GM12891 (cell line): ENCODE data around the gene OR2A1. TPM values are rescaled to one million over a fixed set of nuclear protein-coding genes. Genes with fewer than 3 reads are reported as not detected.
"Not testable (repeated sequence)": the region's sequence is repeated elsewhere in the genome, so short reads cannot be mapped to it uniquely, and the experiment has no call there.

Experiments used
- DNase-seq: peaks from one replicate; pipeline ENCODE4 v3.0.0; 2011; ENCODE audit warnings: low spot score; ENCODE audit not compliant: insufficient read length
- FAIRE-seq: peaks from 2 replicates; lab custom pipeline; 2011; peaks lifted over from hg19 to GRCh38; lab: Jason Lieb, UNC
- polyA plus RNA-seq: library from polyadenylated mRNA; unstranded; fragments of >200 nt; gene quantifications from one replicate; pipeline ENCODE4 v1.2.1, GENCODE V29; 2012; ENCODE audit warnings: low read depth, missing spikeins, inconsistent platforms; ENCODE audit not compliant: missing spikeins

OR2A1 gene, protein sequence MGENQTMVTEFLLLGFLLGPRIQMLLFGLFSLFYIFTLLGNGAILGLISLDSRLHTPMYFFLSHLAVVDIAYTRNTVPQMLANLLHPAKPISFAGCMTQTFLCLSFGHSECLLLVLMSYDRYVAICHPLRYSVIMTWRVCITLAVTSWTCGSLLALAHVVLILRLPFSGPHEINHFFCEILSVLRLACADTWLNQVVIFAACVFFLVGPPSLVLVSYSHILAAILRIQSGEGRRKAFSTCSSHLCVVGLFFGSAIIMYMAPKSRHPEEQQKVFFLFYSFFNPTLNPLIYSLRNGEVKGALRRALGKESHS
- polyA plus RNA-seq = 0.39 TPM

DNA sequence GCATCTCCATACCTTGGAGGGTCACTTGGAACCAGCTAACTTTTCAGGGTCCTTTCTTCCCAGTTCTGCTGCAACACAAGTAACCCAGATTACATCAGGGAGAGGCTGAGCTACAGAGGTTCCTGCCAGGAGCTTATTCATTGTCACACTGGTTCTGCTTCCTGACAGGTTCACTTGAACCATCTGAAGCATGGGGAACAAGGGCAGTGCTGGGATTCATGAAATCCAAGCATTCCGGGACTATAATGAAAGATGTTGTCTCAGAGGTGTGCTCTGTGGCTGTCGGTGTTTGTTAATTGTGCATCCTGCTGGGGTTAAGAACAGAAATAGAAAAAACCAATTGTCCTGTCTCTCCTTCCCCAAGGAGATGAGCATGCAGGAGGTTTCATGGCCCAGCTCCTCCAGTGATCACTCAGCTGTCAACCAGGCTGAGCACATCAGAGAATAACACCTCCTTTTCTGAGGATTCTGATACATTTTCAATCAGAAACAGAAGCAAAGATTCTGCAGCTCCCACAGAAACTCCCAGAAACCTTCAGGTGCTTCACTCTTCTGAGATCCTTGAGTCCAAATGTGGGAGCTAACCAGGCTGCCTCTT lies at the start of gene OR2A1:
TSS of gene OR2A1 (plus strand) at position 548 of the 598 bp plus-strand sequence. CDS start 5,706 bp downstream, outside the sequence.
- FAIRE-seq = peak; percentile 54
- not testable (repeated sequence) for DNase-seq

DNA sequence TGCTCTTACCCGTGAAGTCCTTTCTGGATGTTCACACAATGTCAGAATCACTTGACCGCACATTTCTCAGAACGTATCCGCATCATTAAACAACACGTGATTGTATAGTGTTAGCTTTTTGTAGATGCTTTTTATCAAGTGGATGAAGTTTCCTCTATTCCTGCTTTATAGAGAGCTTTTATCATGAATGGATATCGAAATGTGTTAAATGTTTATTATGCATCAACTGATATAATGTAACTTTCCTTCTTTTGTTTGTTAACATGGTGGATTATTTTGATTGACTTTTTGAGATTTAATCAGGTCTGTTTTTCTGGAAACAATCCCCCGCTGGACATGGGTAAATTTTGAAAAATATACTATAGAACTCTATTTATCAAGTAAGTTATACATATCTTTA lies 47.5 kb upstream of the OR2A1 start, which contains the start of gene OR2A7:
TSS of gene OR2A7 (minus strand) at position 101 of the 400 bp plus-strand sequence. CDS start 5,164 bp downstream, outside the sequence.
- DNase-seq, FAIRE-seq: not testable (repeated sequence)

DNA sequence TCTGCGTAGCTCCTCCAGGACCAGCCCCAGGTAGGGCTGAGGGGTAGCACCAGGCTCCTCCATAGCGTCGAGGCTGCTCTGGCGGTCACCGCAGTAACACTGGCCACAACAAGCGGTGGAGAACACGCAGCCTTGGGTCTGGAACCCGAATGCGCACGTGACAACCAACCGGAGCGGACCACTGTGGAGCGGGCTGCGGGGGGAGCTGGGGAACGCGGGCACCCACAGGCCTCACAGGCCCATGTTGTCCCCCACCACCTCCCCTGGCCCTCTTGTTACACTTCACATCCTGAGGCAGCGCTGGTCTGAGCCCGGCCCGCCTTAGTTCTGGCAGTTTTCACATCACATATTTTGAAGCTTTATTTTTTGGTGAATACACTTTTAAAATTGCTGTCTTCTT lies 43.0 kb upstream of the OR2A1 start, which contains the start of gene CTAGE8:
TSS of gene CTAGE8 (minus strand) at position 101 of the 400 bp plus-strand sequence. CDS start at position 63, 38 bp downstream.
- not testable (repeated sequence) for FAIRE-seq, DNase-seq

DNA sequence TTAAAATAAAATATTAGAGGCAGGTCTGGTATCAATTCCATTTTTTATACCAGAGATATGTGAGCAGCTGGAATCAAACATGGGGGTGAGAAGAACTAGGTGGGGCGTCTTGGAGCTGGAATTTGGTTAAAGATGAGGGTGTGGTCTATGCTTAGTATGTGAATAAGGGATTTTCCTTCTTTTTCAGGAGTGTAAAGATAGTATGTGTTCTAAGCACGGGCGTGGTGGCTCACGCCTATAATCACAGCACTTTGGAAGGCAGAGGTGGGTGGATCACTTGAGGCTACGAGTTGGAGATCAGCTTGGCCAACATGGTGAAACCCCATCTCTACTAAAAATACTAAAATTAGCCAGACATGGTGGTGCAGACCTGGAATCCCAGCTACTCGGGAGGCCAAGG lies 36.9 kb upstream of the OR2A1 start:
- not testable (repeated sequence) for FAIRE-seq, DNase-seq

DNA sequence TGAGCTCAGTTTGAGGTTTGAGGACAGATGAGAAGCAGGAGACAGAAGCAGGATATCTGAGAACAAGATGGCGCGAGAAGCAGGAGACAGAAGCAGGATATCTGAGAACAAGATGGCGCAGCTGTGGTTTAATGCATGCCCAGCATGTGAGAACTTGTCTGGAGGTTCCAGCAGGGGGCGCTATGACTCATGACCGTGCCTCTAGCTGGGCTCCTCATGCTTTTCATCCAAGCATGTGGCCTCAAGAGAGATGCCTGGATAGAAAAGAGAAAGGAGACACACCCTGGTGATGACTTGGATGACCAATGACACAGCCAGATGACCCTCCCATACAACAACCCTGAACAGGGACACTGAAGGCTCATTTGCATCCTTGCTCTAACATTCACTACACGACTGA lies 32.2 kb upstream of the OR2A1 start:
- not testable (repeated sequence) for DNase-seq
- FAIRE-seq = peak; percentile 92

DNA sequence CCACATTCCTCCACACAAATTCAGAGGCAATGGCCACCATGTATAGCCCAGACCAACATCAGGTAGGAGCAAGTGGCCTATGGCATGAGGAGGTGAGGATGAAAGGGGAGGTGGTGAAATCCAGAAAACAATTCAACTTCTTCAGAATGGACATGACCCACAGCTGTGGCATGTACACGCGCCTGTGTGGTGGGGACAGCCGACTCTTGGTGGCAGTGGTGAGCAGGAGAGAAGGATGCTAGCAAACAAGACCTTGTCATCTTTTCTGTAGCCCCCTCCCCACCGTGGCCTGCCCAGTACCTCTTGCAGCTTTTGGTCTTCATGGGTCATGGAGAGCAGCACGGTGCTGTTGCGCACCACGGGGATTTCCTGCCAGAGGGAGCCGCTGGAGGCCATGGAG lies 30.2 kb upstream of the OR2A1 start:
- FAIRE-seq, DNase-seq: not testable (repeated sequence)

DNA sequence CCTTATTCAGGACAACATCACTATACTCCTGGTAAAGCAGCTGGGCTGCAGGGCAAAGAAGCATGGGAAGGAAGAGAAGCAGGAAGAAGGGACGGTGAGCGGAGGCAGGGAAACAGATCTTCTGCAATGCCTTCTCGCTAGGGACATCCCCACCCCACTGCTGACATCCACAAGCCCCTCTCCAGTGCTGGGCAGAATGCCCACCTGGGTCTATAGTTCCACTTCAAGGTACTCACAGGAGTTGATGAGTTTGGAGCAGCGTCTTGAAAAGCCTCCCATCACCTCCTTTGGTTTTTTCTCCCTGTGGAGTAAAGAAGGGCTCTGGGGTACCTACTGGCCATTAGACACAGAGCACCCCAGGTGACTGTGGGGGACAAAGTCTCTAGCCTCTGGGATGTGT lies 29.7 kb upstream of the OR2A1 start:
- not testable (repeated sequence) for FAIRE-seq, DNase-seq

DNA sequence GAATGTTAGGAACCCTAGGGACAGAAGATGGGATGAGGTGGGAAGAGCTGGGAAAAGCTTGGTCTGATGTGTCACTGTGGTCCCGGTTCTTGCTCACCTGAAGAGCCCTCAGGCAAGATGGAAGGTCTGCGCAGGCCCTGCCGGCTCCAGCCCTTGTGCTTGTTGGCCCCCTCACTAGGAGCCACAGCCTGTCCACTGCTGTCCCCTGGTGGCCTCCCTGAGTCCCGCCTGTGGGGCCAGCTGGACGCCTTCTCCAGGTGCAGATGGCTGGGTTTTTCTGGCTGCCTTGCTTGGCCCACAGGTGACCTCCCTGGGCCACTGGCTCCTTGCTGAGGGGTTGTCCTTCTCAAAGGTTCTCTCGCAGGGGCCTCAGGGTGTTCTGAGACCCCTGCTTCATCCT lies 28.5 kb upstream of the OR2A1 start:
- not testable (repeated sequence) for FAIRE-seq, DNase-seq

DNA sequence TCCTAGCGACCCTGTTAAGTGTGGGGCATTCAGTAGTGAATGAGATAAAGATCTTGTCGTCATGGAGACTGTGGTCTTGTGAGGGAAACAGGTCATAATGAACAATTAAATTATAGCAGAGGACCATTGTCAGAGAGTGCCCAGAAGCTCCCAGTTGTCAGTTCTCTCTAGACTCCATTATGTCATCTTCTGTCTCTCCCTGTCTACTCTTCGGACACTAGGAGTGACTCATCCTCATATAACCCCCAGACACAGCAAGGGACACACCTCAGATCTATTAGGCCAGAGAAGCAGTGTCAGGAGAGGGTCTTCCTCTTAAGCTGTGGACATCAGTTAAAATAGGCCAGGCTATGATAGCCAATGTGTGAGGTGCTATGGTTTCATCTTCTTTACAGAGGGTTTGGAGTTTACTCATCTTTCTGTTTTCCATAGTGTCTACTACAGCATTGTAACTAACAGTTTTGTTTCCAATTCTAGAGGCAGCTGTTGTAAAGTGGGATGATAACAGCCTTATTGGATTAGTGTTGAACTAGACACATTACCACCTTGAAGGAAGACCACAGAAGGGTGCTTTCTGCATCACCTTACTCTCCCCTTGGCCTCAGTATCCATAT lies 24.9 kb upstream of the OR2A1 start:
- not testable (repeated sequence) for DNase-seq, FAIRE-seq

DNA sequence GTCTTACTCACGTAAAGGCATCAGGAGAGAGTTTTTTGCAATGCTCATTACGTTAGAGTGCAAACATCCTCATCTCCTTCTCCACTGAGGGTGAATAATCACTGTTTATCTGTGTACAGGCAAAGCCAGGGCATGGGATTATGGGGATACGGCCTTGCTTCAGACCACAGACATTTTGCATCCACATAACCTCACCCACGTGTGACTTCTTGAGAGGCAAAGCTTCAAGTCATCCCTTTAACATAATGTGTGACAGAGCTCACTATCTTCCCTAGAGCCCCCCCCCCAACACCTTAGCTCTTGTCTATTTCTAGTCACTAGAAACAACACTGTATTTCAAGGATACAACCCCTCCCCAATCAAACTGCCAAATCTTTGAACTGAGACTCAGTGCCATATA lies 20.6 kb upstream of the OR2A1 start:
- FAIRE-seq, DNase-seq: not testable (repeated sequence)

DNA sequence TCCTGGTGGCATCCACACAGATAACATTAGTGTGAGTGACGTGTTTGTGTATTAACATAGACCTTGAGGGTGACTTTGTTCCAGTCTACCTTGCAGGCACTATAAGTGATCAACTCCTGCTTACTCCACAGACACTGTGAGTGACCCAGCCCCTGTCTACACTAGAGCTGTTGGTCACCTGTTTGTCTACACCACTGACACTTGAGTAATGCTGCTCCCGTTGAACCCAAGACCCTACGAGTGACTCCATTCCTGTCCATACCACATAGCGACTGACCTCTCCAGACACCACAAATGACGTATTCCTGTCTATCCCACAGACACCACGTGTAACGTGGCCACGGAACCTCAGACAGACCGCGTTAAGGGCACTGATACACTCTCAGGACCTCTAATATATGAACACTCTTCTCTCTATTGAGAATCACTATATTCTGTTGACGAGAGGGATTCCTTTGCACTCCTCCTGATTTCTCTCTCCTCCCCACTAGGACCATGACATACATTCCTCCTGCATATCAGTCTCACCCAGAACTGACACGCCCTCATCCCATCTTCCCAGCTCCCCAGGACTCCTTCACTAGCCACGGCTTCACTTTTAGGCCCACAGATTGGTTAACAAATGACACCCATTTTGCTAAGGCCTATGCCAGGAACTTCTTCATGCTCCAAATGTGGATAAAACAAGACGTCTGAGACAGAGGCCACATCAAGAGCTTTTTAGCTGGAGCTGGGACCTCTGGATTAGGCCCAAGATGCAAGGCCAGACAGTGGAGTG lies 19.6 kb upstream of the OR2A1 start:
- DNase-seq, FAIRE-seq: not testable (repeated sequence)

DNA sequence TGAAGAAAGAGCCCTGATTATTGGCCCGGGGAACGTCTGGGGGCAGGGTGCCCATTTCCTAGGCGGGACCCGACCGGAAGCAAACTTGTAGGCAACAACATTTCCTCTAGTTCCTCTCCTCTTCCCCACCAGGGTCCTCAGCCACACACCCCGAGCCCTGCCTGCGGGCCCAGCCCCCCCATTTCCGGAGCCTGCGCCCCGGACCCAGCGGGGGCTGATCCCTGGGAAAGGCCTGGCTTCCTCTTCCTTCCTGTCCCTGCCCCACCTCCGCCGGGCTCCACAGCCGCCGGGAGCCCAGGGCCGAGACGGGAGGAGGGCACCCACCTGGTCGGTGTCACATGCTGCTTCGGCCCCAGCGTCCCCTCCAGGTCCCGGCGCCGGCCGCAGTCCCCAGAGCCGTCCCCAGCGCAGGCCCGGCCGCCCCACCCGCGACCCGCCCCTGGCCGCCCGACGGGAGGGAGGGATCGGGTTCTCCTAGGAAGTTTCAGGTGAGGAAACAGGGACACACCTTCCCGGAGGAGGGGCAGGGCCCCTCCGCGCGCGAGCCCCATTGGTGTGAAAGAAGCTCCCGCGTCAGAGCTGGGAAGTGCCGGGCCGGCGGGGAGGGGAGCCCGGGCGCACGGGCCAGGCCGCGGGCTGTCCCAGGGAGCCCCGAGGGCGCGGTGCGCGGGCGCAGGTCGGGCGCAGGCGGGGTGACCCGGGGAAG lies 18.3 kb upstream of the OR2A1 start:
- DNase-seq, FAIRE-seq: not testable (repeated sequence)

DNA sequence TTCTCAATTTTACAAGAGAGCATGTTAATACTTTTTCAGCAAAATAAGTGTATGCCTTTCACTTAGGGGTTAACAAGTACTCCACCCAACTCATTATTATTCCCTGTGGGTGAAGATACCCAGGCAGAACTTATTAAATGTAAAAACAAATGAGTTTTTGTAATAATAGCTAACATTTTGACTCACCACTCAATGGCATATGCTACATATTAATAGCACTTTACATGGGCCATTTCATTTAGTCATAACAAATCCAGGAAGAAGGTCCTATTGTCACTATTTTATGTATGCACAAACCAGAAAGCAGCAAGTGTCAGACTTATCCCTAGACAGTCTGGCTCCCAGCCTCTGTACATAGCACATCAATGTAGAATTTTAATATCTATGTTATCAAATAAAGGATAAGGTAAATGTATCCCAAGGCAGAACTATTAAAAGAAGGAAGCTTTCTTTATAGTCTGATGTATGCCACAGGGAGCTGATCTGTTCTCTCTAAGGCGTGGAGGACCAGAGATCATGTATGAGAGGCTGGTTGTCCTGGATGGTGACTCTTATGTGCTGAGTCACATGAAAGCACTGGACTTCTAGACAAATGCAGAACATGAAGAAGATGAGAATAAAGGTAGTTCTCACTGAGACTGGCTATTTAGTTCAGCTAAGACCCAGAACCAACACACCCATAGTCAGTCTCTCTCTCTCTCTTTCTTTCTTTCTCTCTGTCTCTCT lies 9.5 kb upstream of the OR2A1 start:
- FAIRE-seq = peak; percentile 38
- DNase-seq = not testable (repeated sequence)

DNA sequence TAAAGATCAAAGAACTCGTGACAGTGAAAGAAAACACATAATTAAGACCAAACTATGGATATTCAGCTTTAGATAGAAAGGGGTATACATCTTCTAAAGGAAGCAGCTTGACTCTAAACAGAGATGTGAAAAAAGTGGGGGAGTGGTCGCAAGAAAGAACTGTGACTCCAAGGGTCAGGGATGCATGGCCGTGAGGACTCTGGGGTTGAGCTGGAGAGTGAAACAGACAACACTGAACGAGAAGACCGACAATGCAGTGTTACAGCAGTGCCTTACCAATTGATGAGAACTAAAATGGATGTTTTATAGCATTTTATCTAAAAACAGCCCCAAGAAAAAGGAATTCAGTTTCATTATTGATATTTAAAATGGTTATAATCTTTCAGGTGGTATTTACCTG lies 8.6 kb upstream of the OR2A1 start:
- not testable (repeated sequence) for FAIRE-seq

DNA sequence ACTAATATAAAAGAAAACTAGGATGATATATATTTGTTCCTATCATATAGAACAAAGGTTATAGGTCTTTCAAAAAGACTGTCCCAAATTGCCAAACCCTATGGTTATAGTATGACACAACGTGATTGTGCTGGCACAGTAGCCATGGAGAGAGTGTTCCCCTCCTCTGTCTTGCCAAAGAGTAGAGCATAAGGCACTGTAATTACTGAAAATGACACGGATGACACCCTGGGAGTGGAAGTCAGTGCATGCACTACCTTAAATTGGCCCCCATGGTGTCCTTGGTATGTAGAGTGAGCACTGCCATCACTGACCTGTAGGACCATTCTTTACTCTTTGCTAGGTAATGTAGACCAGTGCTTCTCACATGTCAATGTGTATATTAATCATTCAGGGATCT lies 7.1 kb upstream of the OR2A1 start:
- FAIRE-seq = peak; percentile 82

More for the DNA sequence above, 8.6 kb upstream of the OR2A1 start:
- not testable (repeated sequence) for DNase-seq

DNA sequence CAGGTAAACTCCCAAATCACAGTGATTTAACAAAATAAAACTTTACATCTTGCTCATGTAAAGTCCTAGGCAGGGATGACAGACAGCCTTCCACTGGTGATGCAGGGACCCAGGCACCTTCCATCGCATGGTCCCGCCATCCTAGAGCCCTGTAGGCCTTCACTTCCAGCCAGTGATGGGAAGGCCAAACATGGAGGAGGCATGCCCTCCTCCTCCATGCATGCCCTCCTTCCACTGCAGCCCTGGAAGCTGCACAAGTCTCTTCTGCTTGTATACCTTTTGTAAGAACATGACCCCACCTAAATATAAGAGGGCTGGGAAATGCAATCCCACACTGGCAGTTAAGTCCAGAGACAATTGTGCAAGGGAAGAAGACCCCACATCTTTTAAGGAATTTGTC lies 2.5 kb upstream of the OR2A1 start:
- not testable (repeated sequence) for DNase-seq
- peak; percentile 86 for FAIRE-seq

More for the DNA sequence above, 7.1 kb upstream of the OR2A1 start:
- not testable (repeated sequence) for DNase-seq

DNA sequence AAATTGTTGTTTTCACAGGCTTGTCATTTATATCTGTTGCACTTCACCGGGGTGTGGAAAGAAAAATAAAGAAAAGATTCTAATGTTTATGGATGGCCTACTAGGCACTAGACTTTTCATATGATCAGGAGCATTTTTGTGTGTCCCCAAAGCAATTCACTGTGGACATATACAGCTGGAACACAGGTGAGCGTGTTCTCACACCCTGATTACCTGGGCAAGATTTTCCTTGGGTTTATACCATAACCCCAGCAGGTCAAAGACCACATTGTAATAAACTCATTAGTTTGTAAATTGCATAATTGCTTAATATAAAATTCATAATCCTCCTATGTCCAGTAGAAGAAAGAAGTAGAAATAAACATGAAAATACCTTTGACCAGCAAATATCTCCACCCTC lies 1.0 kb upstream of the OR2A1 start:
- peak; percentile 16 for FAIRE-seq
- DNase-seq = not testable (repeated sequence)

DNA sequence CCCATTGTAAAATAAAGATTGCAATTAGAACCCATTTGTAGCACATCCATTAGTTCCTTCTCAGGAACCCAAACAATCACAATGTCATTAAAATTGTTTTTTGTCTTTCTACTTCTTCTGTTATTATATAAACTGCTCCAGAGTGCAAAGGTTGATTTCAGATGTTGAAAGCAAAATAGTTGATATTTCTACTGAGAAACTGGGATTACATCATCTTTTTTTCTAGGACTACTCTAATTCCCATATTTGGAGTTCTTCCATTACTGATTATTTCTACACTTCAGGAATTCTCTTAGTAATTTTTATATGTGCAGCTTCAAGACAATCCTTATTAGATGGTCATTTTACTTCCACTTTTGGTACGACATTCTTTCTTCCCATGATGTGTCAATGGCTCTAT lies 5.3 kb downstream of the OR2A1 start:
- DNase-seq, FAIRE-seq: not testable (repeated sequence)
